Mesendoderm (in vitro differentiated cells): ENCODE measurements around the gene ASPDH.

Experiments
- DNase-seq: peaks from one replicate; pipeline ENCODE4 v3.0.0; 2013
- H2AK5ac ChIP-seq: 2 replicates; pipeline ENCODE4 v1.6.1; 2013; ENCODE audit warnings: low read length, inconsistent platforms
- H2BK120ac ChIP-seq: 2 replicates; pipeline ENCODE4 v1.6.1; 2013; ENCODE audit warnings: low read depth, mild to moderate bottlenecking, low read length, moderate library complexity, mixed read lengths
- H2BK15ac ChIP-seq: replicated peaks from 2 replicates; pipeline ENCODE4 v1.6.1; 2013; ENCODE audit warnings: low read depth, mild to moderate bottlenecking, moderate library complexity
- H2BK5ac ChIP-seq: 2 replicates; pipeline ENCODE4 v1.6.1; 2013; ENCODE audit warnings: low read length, inconsistent platforms
- H3K18ac ChIP-seq: 2 replicates; pipeline ENCODE4 v1.6.1; 2013; ENCODE audit warnings: mild to moderate bottlenecking, low read length, mixed read lengths
- H3K23ac ChIP-seq: one replicate; pipeline ENCODE4 v1.6.1; 2013; ENCODE audit warnings: low read length
- H3K27ac ChIP-seq: 2 replicates; pipeline ENCODE4 v1.5.1; 2013; ENCODE audit warnings: low read depth, mild to moderate bottlenecking, inconsistent platforms, low read length, moderate library complexity
- H3K27me3 ChIP-seq: 2 replicates; pipeline ENCODE4 v1.6.1; 2013; ENCODE audit warnings: low read length, control low read depth, mild to moderate bottlenecking, inconsistent platforms; ENCODE audit not compliant: insufficient read depth, poor library complexity
- H3K36me3 ChIP-seq: 2 replicates; pipeline ENCODE4 v1.6.1; 2013; ENCODE audit warnings: low read length, inconsistent platforms; ENCODE audit not compliant: control insufficient read depth, insufficient read depth
- H3K4ac ChIP-seq: one replicate; pipeline ENCODE4 v1.6.1; 2013; ENCODE audit warnings: low read depth, mild to moderate bottlenecking, low read length, moderate library complexity
- H3K4me1 ChIP-seq: 2 replicates; pipeline ENCODE4 v1.6.1; 2013; ENCODE audit warnings: low read depth, low read length, inconsistent platforms; ENCODE audit not compliant: control insufficient read depth
- H3K4me2 ChIP-seq: 2 replicates; pipeline ENCODE4 v1.6.1; 2013; ENCODE audit warnings: low read length
- H3K4me3 ChIP-seq: 2 replicates; pipeline ENCODE4 v1.5.1; 2013; ENCODE audit warnings: mild to moderate bottlenecking, low read length
- H3K56ac ChIP-seq: one replicate; pipeline ENCODE4 v1.6.1; 2013; ENCODE audit warnings: low read length
- H3K79me1 ChIP-seq: 2 replicates; pipeline ENCODE4 v1.6.1; 2013; ENCODE audit warnings: low read length, inconsistent platforms
- H3K79me2 ChIP-seq: 2 replicates; pipeline ENCODE4 v1.6.1; 2013; ENCODE audit warnings: mild to moderate bottlenecking, low read length; ENCODE audit not compliant: control insufficient read depth, insufficient read depth
- H3K9ac ChIP-seq: 2 replicates; pipeline ENCODE4 v1.6.1; 2013; ENCODE audit warnings: low read length, inconsistent platforms
- H4K5ac ChIP-seq: one replicate; pipeline ENCODE4 v1.6.1; 2013; ENCODE audit warnings: low read length
- H4K8ac ChIP-seq: one replicate; pipeline ENCODE4 v1.6.1; 2013; ENCODE audit warnings: low read depth, mild to moderate bottlenecking, control low read depth, low read length, moderate library complexity
- WGBS: extraction: QIAGEN DNeasy Blood & Tissue Kit; methylation state at CpG from one replicate; pipeline ENCODE4 v1.1.7; 2013; ENCODE audit warnings: low lambda C conversion rate, missing lambda C conversion rate; ENCODE audit not compliant: insufficient coverage; ENCODE audit errors: extremely low coverage; 5-methylcytosine and 5-hydroxymethylcytosine counted together

The ASPDH gene

DNA sequence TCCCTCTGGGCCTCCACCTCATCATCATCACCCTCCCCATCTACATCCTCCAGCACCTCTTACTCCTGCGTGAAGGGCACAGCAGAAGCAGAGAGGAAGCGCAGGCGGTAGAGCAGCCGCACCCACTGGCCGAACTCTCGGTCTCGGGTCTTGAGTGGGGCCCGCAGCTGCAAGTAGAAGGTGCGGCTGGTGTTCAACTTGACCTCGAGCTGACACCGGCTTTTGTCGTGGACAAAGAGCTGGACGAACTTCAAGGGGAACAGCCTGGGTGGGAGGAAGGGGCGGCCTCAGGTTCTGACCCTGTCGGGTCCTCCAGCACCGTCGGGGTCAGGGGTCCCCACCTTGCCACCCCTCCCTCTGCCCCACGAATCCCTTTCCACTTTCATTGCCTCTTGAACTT lies 46.1 kb downstream of the ASPDH start:
- Histone ChIP-seq H2AK5ac (no peak overlapping the region), H2BK120ac (no peak overlapping the region), H4K8ac (no peak overlapping the region), H3K4me1 (no peaks in the 10 kb centered on the region), H3K56ac (no peak overlapping the region), H2BK5ac (no peak overlapping the region), H3K18ac (no peak overlapping the region), H3K4me2 (no peak overlapping the region), H3K9ac (no peak overlapping the region), H3K36me3 (no peaks in the 10 kb centered on the region), H3K4me3 (no peak overlapping the region), H3K27me3 (no peaks in the 10 kb centered on the region), H2BK15ac (no peak overlapping the region), H4K5ac (no peak overlapping the region), H3K79me2 (no peaks in the 10 kb centered on the region), H3K79me1 (no peaks in the 10 kb centered on the region), H3K23ac (no peak overlapping the region), H3K27ac (no peak overlapping the region), H3K4ac (no peak overlapping the region)
- no CpG with 5 or more reads among the region's 18 CpGs for WGBS
- no peak for DNase-seq

DNA sequence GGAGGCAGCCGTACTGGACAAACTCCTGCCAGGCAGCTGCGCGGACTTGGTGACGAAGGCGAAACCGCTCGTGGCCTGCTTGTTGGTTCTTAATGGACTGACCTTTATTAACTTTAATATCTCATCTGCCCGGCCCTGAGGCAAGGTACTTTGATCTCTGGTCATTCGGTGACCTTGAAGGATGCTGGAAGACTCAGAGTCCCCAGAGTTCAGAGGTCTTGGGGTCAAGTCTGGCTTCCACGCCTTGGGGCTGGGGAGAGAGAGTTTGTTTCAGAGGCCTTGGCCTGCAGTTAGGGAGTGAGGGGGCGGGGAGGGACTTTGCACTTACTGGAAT lies 47.0 kb downstream of the ASPDH start:
- Histone ChIP-seq H3K4me2 (no peak overlapping the region), H3K27me3 (no peaks in the 10 kb centered on the region), H2AK5ac (no peak overlapping the region), H3K79me2 (no peaks in the 10 kb centered on the region), H4K5ac (no peak overlapping the region), H2BK5ac (no peak overlapping the region), H3K23ac (no peak overlapping the region), H4K8ac (no peak overlapping the region), H3K4me3 (no peak overlapping the region), H3K36me3 (no peaks in the 10 kb centered on the region), H3K18ac (no peak overlapping the region), H3K4me1 (no peaks in the 10 kb centered on the region), H3K9ac (no peak overlapping the region), H3K79me1 (no peaks in the 10 kb centered on the region), H3K56ac (no peak overlapping the region), H3K27ac (no peak overlapping the region), H2BK15ac (no peak overlapping the region), H3K4ac (no peak overlapping the region), H2BK120ac (no peak overlapping the region)
- no CpG with 5 or more reads among the region's 11 CpGs for WGBS
- no peak for DNase-seq

DNA sequence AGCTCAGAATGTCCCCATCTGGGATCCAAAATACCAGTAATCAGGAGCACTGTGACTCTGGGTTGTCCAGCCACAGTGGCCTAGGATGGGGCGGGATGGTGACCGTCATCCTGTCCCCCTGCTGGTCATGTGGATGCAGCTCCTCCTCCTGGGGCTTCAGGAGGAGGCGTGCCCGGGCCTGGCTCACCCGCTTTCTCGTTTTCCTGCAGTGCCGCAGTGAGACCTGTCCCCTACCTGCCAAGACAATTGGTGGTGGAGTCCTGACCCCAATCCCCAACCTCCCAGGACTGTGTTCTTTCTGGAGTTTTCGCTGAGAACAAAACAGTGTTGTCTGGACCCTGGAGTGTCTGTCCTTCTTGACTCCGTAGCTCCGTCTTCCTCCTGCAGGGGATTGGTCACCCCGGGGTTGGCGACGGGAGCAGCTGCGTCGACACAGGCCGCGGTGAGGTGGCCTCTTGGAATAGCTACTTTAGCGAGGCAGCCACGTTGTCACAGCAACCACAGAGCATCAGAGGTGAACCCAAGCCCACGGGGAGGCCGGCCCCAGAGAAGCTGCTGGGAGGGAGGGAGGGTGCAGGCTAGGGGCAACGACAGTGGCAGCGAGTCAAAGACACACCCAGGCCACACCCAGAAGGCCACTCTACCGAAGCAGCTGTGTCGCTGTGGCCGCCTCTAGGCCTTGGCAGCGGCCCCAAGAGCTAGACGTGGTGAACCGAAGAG lies 47.6 kb downstream of the ASPDH start:
- H2AK5ac ChIP-seq = no peak overlapping the region
- no peak overlapping the region for H2BK15ac ChIP-seq
- H4K5ac ChIP-seq = no peak overlapping the region
- H3K79me2 ChIP-seq = no peaks in the 10 kb centered on the region
- H3K18ac ChIP-seq = no peak overlapping the region
- peak overlapping the region; percentile 56 for H3K9ac ChIP-seq
- H3K79me1 ChIP-seq = no peaks in the 10 kb centered on the region
- WGBS = no CpG with 5 or more reads among the region's 29 CpGs
- H3K36me3 ChIP-seq = no peaks in the 10 kb centered on the region
- H3K4me2 ChIP-seq = peak overlapping the region; percentile 30
- H2BK120ac ChIP-seq = no peak overlapping the region
- no peak overlapping the region for H3K4me3 ChIP-seq
- no peaks in the 10 kb centered on the region for H3K4me1 ChIP-seq
- no peaks in the 10 kb centered on the region for H3K27me3 ChIP-seq
- no peak overlapping the region for H3K23ac ChIP-seq
- no peak overlapping the region for H3K4ac ChIP-seq
- DNase-seq = peak; percentile 84
- H2BK5ac ChIP-seq = no peak overlapping the region
- peak overlapping the region; percentile 66 for H3K56ac ChIP-seq
- no peak overlapping the region for H4K8ac ChIP-seq
- no peak overlapping the region for H3K27ac ChIP-seq

DNA sequence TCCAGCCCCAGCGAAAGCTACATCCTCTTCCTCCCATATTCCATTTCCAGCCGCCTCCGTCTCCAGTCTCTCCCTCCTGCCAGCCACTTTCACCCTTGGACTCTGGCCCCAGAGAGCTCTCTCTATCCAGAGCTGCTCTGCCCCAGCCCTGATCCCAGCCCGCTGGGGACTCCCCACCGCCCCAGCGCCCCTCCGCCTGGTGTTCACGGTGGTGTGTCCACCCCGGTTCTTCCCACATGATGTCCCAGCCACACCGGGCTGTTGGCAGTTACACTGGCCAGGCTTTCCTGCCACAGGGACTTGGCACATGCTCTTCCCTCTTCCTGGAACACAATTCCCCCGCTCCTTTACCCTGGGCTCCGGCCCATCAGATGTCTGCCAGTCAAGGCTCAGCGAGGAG lies 48.7 kb downstream of the ASPDH start:
- no peak overlapping the region for H2AK5ac ChIP-seq
- H3K79me1 ChIP-seq = no peaks in the 10 kb centered on the region
- no peak overlapping the region for H2BK15ac ChIP-seq
- no peaks in the 10 kb centered on the region for H3K4me1 ChIP-seq
- no peak overlapping the region for H4K8ac ChIP-seq
- no peaks in the 10 kb centered on the region for H3K79me2 ChIP-seq
- no peak overlapping the region for H4K5ac ChIP-seq
- no peak overlapping the region for H3K4me2 ChIP-seq
- no peak overlapping the region for H3K23ac ChIP-seq
- H3K18ac ChIP-seq = no peak overlapping the region
- H3K9ac ChIP-seq = no peak overlapping the region
- WGBS = no CpG with 5 or more reads among the region's 13 CpGs
- no peak overlapping the region for H3K4ac ChIP-seq
- no peaks in the 10 kb centered on the region for H3K36me3 ChIP-seq
- no peak for DNase-seq
- H3K27ac ChIP-seq = no peak overlapping the region
- no peak overlapping the region for H3K4me3 ChIP-seq
- H2BK5ac ChIP-seq = no peak overlapping the region
- no peaks in the 10 kb centered on the region for H3K27me3 ChIP-seq
- H2BK120ac ChIP-seq = no peak overlapping the region
- no peak overlapping the region for H3K56ac ChIP-seq

DNA sequence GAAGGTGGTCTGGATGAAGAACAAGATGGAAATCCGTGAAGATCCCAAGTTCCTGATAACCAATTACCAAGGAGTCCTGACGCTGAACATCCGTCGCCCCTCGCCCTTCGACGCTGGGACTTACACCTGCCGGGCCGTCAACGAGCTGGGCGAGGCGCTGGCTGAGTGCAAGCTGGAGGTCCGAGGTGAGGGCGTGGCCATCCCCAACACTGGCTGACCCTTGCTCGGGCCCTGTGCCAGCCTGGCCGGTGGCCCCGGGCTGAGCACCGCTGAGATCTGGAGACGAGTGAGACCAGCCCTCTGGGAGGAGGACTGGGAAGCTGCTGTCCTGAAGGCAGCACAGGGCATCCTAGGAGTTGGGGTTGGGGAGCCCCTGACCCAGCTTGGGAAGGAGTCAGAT lies 49.4 kb downstream of the ASPDH start:
- Histone ChIP-seq H3K23ac (no peak overlapping the region), H3K4me3 (no peak overlapping the region)

DNA sequence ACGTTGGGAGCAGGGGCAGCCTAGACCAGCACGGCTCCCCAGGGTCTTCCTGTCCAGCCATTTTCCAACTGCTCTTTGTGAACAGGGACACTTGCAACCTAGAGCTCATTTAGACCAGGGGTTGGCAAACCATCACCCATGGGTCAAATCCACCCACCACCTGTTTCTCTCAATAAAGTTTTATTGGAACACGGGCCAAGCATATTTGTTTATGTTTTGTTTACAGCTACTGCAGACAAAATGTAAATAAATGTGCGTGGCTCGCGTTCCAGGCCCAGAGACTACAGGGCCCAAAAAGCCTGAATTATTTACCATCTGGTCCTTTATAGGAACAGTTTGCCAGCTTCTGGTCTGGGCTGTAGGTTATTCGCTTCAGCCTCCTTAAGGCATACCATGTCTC lies 50.7 kb downstream of the ASPDH start:
- Histone ChIP-seq H4K8ac (no peak overlapping the region), H3K9ac (no peak overlapping the region), H2BK120ac (no peak overlapping the region), H3K4me1 (no peaks in the 10 kb centered on the region), H3K4me2 (no peak overlapping the region), H2AK5ac (no peak overlapping the region), H3K18ac (no peak overlapping the region), H3K23ac (no peak overlapping the region), H2BK5ac (no peak overlapping the region), H3K79me2 (no peaks in the 10 kb centered on the region), H4K5ac (no peak overlapping the region), H3K4ac (no peak overlapping the region), H2BK15ac (no peak overlapping the region), H3K79me1 (no peaks in the 10 kb centered on the region), H3K36me3 (no peaks in the 10 kb centered on the region), H3K4me3 (no peak overlapping the region), H3K27ac (no peak overlapping the region), H3K27me3 (no peaks in the 10 kb centered on the region), H3K56ac (no peak overlapping the region)
- WGBS = no CpG with 5 or more reads among the region's 7 CpGs
- DNase-seq = no peak

More for the DNA sequence above, 49.4 kb downstream of the ASPDH start:
- Histone ChIP-seq H3K4ac (no peak overlapping the region), H3K18ac (no peak overlapping the region), H3K79me2 (no peaks in the 10 kb centered on the region), H2BK5ac (no peak overlapping the region), H2BK120ac (no peak overlapping the region), H4K8ac (no peak overlapping the region), H3K56ac (no peak overlapping the region), H3K4me1 (no peaks in the 10 kb centered on the region), H2BK15ac (no peak overlapping the region), H2AK5ac (no peak overlapping the region), H4K5ac (no peak overlapping the region), H3K9ac (no peak overlapping the region), H3K27me3 (no peaks in the 10 kb centered on the region), H3K4me2 (no peak overlapping the region), H3K27ac (no peak overlapping the region), H3K79me1 (no peaks in the 10 kb centered on the region), H3K36me3 (no peaks in the 10 kb centered on the region)
- WGBS = no CpG with 5 or more reads among the region's 19 CpGs
- DNase-seq = no peak
